Measurements from ENCODE around the gene RRAS.

Gene RRAS

DNA sequence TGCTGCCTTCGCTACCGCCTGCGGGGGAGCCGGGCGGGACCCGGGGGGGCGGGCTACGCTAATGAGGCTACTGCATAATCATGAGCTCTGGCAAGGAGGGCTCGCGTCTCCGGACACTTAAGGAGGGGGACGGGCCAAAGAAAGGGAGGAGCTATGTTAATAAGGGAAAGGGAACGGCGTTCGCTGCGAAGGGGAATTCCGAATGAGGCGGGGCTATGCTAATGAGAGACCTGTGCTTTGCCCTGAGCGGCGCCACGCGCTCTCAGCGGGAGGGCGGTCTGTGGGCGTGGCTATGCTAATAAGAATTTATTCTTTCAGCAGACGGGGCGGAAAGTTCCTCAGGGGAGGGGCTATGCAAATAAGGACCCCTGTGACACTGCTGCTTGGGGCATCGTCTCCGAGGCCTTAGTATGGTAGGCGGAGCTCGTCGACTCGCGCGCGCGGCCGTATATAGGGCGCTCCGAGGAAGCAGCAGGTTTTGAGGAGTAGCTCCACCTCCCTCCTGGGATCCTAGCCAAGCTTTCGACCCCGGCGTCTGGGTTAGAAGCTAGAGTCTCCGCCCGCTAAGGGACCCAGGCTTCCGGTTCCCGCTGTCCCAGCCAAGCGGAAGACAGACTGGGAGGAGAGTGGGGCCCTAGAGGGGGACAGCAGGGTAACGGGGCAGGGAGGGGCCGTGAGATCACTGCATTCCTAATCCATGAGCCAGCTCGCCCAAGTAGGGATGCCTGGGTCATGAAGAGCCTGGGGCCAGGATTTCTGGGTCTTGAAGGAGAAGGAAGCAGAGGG lies at the start of gene RRAS:
Gene RRAS (minus strand): TSS at position 31 of the 786 bp plus-strand sequence. CDS start 45 bp downstream, outside the sequence.
- peak within 1 kb of the TSS; percentile 93 for H3K27ac Mint-ChIP-seq
- no peaks in the 10 kb centered on the region for H3K9me3 Mint-ChIP-seq
- H3K27me3 Mint-ChIP-seq = no peaks in the 10 kb centered on the region
- peaks cover 67% of the 10 kb centered on the region for H3K4me1 Mint-ChIP-seq
- peak within 1 kb of the TSS; percentile 96 for H3K4me3 Mint-ChIP-seq
- ATAC-seq = peak; percentile 87
- H3K36me3 Mint-ChIP-seq = peaks cover 8% of the 10 kb centered on the region

GRCh38 chr19:49689133-49690078 lies 49.5 kb upstream of the RRAS start, which contains the start of gene ADM5:
ADM5 (plus strand) TSS chr19:49689594; CDS start chr19:49689838, 244 bp downstream.
- H3K27ac Mint-ChIP-seq = no peak within 1 kb of the TSS
- no peaks in the 10 kb centered on the region for H3K9me3 Mint-ChIP-seq
- ATAC-seq = peak; percentile 32
- peaks cover 41% of the 10 kb centered on the region for H3K27me3 Mint-ChIP-seq
- H3K36me3 Mint-ChIP-seq = peaks cover 53% of the 10 kb centered on the region
- H3K4me3 Mint-ChIP-seq = peak within 1 kb of the TSS; percentile 73
- peaks cover 48% of the 10 kb centered on the region for H3K4me1 Mint-ChIP-seq

GRCh38 chr19:49688531-49689132 lies 48.7 kb upstream of the RRAS start:
- Mint-ChIP-seq H3K4me1 (peaks cover 56% of the 10 kb centered on the region), H3K4me3 (no peak overlapping the region)

GRCh38 chr19:49687566-49688316 lies 47.8 kb upstream of the RRAS start:
- ATAC-seq = no peak
- Mint-ChIP-seq H3K4me1 (peaks cover 57% of the 10 kb centered on the region), H3K4me3 (no peak overlapping the region), H3K36me3 (peaks cover 63% of the 10 kb centered on the region), H3K27ac (no peak overlapping the region), H3K9me3 (no peaks in the 10 kb centered on the region), H3K27me3 (peaks cover 36% of the 10 kb centered on the region)

More at GRCh38 chr19:49688531-49689132, 48.7 kb upstream of the RRAS start:
- Mint-ChIP-seq H3K36me3 (peaks cover 60% of the 10 kb centered on the region), H3K27ac (no peak overlapping the region), H3K27me3 (peaks cover 41% of the 10 kb centered on the region), H3K9me3 (no peaks in the 10 kb centered on the region)
- ATAC-seq = no peak

- Mint-ChIP-seq H3K27ac (no peak overlapping the region), H3K4me3 (no peak overlapping the region), H3K36me3 (peaks cover 68% of the 10 kb centered on the region), H3K27me3 (peaks cover 30% of the 10 kb centered on the region), H3K4me1 (peaks cover 57% of the 10 kb centered on the region), H3K9me3 (no peaks in the 10 kb centered on the region)
- no peak for ATAC-seq
Observed at GRCh38 chr19:49687150-49687549, 47.2 kb upstream of the RRAS start.

DNA sequence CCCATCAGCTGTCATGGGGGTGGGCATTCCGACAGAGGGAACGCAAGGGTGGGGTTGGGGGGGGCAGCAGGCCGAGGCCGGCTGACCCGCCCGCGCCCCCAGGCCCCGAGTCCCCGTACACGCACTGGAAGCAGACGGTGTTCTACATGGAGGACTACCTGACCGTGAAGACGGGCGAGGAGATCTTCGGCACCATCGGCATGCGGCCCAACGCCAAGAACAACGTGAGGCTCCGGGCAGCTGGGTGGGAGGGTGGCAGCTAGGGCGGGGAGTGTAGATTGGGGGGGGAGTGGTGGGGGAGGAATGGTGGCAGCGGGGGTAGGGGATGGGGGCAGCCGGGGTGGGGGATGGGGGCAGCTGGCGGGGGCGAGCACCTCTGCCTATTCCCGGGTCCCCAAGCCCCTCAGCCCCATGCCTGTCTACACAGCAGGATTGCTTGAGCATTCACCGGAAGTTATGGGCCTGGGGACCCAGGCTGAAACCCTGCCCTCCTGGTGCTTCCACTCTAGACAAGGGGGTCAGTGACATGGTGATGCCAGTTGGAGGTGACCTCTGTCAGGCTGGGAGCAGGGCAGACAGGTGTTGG lies 46.7 kb upstream of the RRAS start:
- H3K9me3 Mint-ChIP-seq = no peaks in the 10 kb centered on the region
- no peak for ATAC-seq
- no peak overlapping the region for H3K27ac Mint-ChIP-seq
- H3K36me3 Mint-ChIP-seq = peaks cover 72% of the 10 kb centered on the region
- no peak overlapping the region for H3K4me3 Mint-ChIP-seq
- H3K27me3 Mint-ChIP-seq = peaks cover 27% of the 10 kb centered on the region
- H3K4me1 Mint-ChIP-seq = peaks cover 57% of the 10 kb centered on the region

GRCh38 chr19:49685845-49686332 lies 45.9 kb upstream of the RRAS start:
- ATAC-seq = no peak
- peaks cover 55% of the 10 kb centered on the region for H3K4me1 Mint-ChIP-seq
- peaks cover 75% of the 10 kb centered on the region for H3K36me3 Mint-ChIP-seq
- no peak overlapping the region for H3K4me3 Mint-ChIP-seq
- no peaks in the 10 kb centered on the region for H3K9me3 Mint-ChIP-seq
- peak overlapping the region; percentile 58 for H3K27ac Mint-ChIP-seq
- peaks cover 20% of the 10 kb centered on the region for H3K27me3 Mint-ChIP-seq

GRCh38 chr19:49684983-49685553 lies 45.1 kb upstream of the RRAS start:
- Mint-ChIP-seq H3K4me1 (peaks cover 55% of the 10 kb centered on the region), H3K27ac (peak overlapping the region; percentile 58), H3K9me3 (no peaks in the 10 kb centered on the region), H3K4me3 (no peak overlapping the region), H3K27me3 (peaks cover 12% of the 10 kb centered on the region), H3K36me3 (peaks cover 73% of the 10 kb centered on the region)
- no peak for ATAC-seq

DNA sequence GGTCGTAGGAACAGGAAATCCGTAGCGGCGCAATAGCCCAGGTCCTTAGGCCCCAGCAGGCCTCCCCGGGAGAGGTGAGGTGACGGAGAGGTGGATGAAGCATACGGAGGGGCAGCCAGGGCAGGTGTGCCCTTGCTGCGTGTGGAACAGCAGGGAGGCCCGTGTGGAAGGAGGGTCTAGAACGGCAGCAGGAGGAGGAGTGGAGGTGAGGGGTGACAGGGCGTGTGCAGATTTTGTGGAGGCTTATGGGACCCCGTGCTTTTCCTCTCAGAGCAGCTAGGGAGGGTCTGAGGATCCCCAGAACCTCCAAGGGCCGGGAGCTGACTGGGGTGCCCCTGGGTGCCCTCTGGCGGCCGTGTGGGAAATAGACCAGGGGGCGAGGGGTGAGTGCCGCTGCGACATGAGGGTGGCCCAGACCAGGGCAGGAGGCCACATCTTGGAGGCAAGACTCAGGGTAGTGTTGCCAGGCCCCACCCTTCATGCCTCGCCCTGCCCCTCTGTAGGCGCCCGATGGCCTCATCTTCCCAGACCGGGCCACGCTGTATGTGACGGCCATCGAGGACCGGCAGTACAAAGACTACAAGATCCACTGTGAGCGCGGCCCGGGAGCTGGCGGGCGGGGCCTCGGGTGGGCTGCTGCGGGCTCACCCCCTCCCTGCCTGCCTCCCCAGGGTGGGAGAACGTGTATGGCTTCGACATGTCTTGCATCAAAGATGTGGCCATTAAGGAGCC lies 44.5 kb upstream of the RRAS start:
- Mint-ChIP-seq H3K27me3 (peaks cover 6% of the 10 kb centered on the region), H3K9me3 (no peaks in the 10 kb centered on the region), H3K4me3 (no peak overlapping the region), H3K4me1 (peaks cover 55% of the 10 kb centered on the region), H3K27ac (peak overlapping the region; percentile 57), H3K36me3 (peaks cover 73% of the 10 kb centered on the region)
- ATAC-seq = no peak

- no peak for ATAC-seq
- Mint-ChIP-seq H3K36me3 (peaks cover 67% of the 10 kb centered on the region), H3K4me1 (peaks cover 55% of the 10 kb centered on the region), H3K9me3 (no peaks in the 10 kb centered on the region), H3K27ac (peak overlapping the region; percentile 57), H3K27me3 (no peaks in the 10 kb centered on the region), H3K4me3 (no peak overlapping the region)
Observed at GRCh38 chr19:49683814-49684250, 43.9 kb upstream of the RRAS start.

- no peak overlapping the region for H3K27ac Mint-ChIP-seq
- no peaks in the 10 kb centered on the region for H3K9me3 Mint-ChIP-seq
- H3K27me3 Mint-ChIP-seq = no peaks in the 10 kb centered on the region
- no peak overlapping the region for H3K4me3 Mint-ChIP-seq
- peaks cover 54% of the 10 kb centered on the region for H3K36me3 Mint-ChIP-seq
- ATAC-seq = no peak
- peaks cover 55% of the 10 kb centered on the region for H3K4me1 Mint-ChIP-seq
Observed at GRCh38 chr19:49682274-49682673, 42.3 kb upstream of the RRAS start.

DNA sequence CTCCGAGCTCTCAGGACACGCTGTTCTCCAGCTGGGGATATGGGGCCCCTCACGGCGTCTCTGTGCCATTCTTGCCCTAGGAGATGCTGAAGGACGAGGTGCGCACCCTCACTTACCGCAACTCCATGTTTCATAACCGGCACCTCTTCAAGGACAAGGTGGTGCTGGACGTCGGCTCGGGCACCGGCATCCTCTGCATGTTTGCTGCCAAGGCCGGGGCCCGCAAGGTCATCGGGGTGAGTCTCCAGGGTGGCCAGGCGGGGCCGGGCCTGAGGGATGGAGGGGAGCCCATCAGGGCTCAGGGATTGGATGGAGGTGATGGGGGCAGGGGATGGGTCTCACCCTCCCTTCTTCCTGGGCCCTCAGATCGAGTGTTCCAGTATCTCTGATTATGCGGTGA lies 41.9 kb upstream of the RRAS start:
- H3K27ac Mint-ChIP-seq = no peak overlapping the region
- no peaks in the 10 kb centered on the region for H3K27me3 Mint-ChIP-seq
- H3K4me3 Mint-ChIP-seq = no peak overlapping the region
- H3K9me3 Mint-ChIP-seq = no peaks in the 10 kb centered on the region
- H3K4me1 Mint-ChIP-seq = peaks cover 55% of the 10 kb centered on the region
- peaks cover 49% of the 10 kb centered on the region for H3K36me3 Mint-ChIP-seq
- ATAC-seq = no peak
